Right atrium auricular region (tissue), 2 donors: ENCODE data around the gene HOXD13. TPM values are rescaled to one million over a fixed set of nuclear protein-coding genes. Genes with fewer than 3 reads are reported as not detected.

ENCODE experiments used
- DNase-seq: peaks from one replicate; pipeline ENCODE4 v3.0.0-alpha.2; 2019; ENCODE audit warnings: low spot score
- H3K27ac ChIP-seq, 2 donors: fragments of 200-600 bp; sonication (generic); 1 replicate in 1 of 2; 2 replicates in 1 of 2; pipeline ENCODE4 v1.5.1; 2016 to 2019
- H3K27me3 ChIP-seq, 2 donors: fragments of 200-600 bp; sonication (generic); one replicate each; pipeline versions ENCODE4 v1.5.1 to v1.6.0; 2017 to 2019
- H3K36me3 ChIP-seq: fragments of 200-600 bp; sonication (generic); one replicate; pipeline ENCODE4 v1.5.1; 2016
- H3K4me1 ChIP-seq, 2 donors: fragments of 200-600 bp; sonication (generic); one replicate each; pipeline versions ENCODE4 v1.5.1 to v1.6.0; 2017 to 2019
- H3K4me3 ChIP-seq, 2 donors: fragments of 200-600 bp; sonication (generic); 1 replicate in 1 of 2; 2 replicates in 1 of 2; pipeline ENCODE4 v1.5.1; 2017 to 2019; ENCODE audit warnings: mild to moderate bottlenecking in 1 of 2, moderate library complexity in 1 of 2
- H3K9me3 ChIP-seq, 2 donors: fragments of 200-600 bp; sonication (generic); one replicate each; pipeline ENCODE4 v1.5.1; 2019
- CTCF ChIP-seq, 2 donors: fragments of 200-600 bp; sonication (generic); IDR thresholded peaks; one replicate each; pipeline ENCODE4 v1.5.1; 2019; ENCODE audit warnings: antibody characterized with exemption in 2 of 2
- total RNA-seq, 2 donors: library from RNA; depleted of rRNA; stranded (reverse); fragments of >200 nt; gene quantifications; one replicate each; pipeline ENCODE4 v1.1.0, GENCODE V29; 2016

HOXD13 gene
- total RNA-seq, 2 donors from 2014 or later = not detected

DNA sequence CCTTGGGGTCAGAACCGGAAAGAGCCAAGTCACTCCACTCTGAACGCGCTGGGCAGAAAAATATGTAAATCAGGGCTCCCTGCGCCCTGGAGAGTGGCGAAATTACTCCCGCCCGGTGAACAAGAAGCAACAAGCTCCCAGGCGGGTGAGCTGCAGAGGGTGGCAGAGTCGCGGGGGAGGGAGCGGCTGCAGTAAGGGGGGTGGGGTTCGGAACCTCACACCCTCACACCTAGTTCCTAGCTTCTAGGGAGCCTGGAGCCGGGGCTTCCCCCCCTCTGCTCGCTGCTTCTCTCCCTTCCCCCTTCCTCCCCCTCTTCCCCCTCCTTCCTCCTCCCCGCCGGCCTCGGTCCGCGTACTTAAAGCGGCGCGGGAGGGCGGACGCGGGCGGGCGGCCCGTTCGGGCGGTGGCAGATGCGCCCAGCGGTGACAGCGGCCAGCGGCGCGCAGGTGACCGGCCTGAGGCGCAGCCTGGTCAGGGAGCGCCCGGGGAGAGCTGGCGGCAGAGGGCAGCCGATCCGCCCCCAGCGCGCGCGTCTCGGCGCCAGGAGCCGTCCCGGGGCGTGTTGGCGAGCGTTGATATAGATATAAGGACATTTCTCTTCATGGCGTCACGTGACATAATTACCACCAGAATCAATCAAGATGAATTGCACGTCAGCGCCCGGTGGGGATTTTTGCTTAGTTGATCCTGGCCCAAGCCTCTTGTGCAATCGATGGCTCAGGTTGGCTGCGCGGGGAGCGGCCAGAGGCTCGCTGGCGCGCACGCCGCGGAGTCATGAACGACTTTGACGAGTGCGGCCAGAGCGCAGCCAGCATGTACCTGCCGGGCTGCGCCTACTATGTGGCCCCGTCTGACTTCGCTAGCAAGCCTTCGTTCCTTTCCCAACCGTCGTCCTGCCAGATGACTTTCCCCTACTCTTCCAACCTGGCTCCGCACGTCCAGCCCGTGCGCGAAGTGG lies 14.3 kb downstream of the HOXD13 start, which contains the start of gene HOXD11:
Gene HOXD11, plus strand, starts transcription at position 700 of the 959 bp plus-strand sequence. Its CDS starts 76 bp downstream, at position 776.
- Histone ChIP-seq H3K9me3 (no peaks in the 10 kb centered on the region), H3K27ac (no peak within 1 kb of the TSS), H3K36me3 (no peaks in the 10 kb centered on the region), H3K4me3 (peak within 1 kb of the TSS in 1 of 2 donors; percentile 32), H3K27me3 (peaks cover 66 to 90% of the 10 kb centered on the region in 2 donors), H3K4me1 (peaks cover 0 to 39% of the 10 kb centered on the region in 2 donors)
- no peak for DNase-seq
- TF ChIP-seq CTCF (IDR thresholded peaks at IDR 0.05) = no peak

- DNase-seq = no peak
- Histone ChIP-seq H3K4me1 (peaks cover 0 to 39% of the 10 kb centered on the region in 2 donors), H3K4me3 (no peak overlapping the region), H3K27me3 (peaks cover 73 to 90% of the 10 kb centered on the region in 2 donors), H3K9me3 (no peaks in the 10 kb centered on the region), H3K27ac (no peak overlapping the region), H3K36me3 (no peaks in the 10 kb centered on the region)
- TF ChIP-seq CTCF (IDR thresholded peaks at IDR 0.05) = no peak
Observed at GRCh38 chr2:176107731-176108181, 15.2 kb downstream of the HOXD13 start.

DNA sequence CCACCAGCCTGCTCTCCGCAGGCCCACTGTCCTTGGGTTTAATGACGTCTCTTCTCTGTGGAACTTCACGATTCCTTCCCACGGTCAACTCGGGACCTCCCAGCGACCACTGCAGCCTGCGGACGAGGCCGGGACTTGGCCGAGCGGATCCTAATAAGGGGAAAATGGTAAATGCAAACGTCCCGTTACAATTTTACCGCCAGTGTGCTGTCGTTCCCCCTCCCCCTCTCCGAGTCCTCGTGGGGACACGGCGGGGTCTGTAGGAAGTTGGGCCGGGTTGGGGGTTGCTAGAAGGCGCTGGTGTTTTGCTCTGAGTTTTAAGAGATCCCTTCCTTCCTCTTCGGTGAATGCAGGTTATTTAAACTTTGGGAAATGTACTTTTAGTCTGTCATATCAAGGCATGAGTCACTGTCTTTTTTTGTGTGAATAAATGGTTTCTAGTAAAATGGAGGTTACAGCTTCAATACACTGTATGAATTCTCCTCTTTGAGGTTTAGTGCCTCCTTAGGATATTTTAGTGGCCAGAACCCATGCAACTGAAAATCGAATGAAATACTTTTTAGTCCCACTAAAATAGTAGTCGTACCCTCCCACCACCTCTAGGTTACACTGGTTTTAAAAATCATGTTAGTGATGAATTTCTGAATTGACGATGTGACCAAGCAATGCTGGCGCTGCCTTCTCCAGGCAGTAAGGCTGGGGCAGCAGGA lies 16.8 kb downstream of the HOXD13 start:
- H3K9me3 ChIP-seq = no peaks in the 10 kb centered on the region
- no peaks in the 10 kb centered on the region for H3K36me3 ChIP-seq
- no peak for TF ChIP-seq CTCF (IDR thresholded peaks at IDR 0.05)
- peaks cover 0 to 32% of the 10 kb centered on the region in 2 donors for H3K4me1 ChIP-seq
- no peak overlapping the region for H3K27ac ChIP-seq
- peaks cover 71 to 92% of the 10 kb centered on the region in 2 donors for H3K27me3 ChIP-seq
- no peak for DNase-seq
- no peak overlapping the region for H3K4me3 ChIP-seq

- no peak for TF ChIP-seq CTCF (IDR thresholded peaks at IDR 0.05)
- Histone ChIP-seq H3K9me3 (no peaks in the 10 kb centered on the region), H3K27ac (no peak overlapping the region), H3K4me1 (peaks cover 0 to 26% of the 10 kb centered on the region in 2 donors), H3K27me3 (peaks cover 73 to 92% of the 10 kb centered on the region in 2 donors), H3K4me3 (no peak overlapping the region), H3K36me3 (no peaks in the 10 kb centered on the region)
- no peak for DNase-seq
Observed at GRCh38 chr2:176109946-176110345, 17.4 kb downstream of the HOXD13 start.

DNA sequence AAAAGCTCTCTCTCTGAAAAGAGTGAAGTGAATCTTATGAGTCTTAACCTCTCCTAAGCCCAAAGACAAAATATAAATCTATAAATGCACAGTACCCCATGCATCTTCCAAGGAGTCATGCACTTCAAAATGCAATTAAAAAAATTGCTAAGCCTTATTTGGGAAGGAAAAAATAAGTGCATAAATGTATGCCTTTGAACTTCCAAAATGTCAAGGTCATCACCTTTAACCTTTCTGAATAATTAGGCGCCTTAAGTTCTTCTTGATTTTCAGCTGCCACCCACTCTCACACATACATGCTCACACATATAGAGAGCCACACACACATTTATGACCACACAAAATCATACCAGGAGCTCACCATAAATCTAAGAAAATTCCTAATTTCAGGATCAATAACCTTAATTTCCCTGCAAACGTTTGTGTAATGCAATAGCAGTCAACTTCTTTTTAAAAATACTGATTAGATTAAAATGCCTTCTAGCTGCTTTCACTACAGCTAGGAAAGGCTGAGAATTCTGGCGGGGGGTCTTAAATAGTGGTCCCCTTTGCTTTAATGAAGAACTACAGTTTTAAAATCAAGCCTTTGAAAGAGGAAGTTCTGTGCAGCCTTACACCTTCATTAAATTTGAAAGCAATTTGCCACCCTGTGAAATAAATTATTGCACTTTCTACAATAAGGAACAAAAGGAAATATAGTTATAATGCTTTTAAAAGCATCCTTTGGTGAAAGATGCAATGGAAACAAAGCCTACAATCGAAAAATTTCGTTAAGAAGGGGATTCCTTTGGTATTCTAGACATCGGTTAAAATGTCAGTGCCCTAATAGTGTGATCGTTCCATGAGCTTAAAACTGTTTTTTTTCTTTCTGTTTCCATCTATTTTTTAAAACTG lies 18.1 kb downstream of the HOXD13 start:
- H3K4me1 ChIP-seq = peaks cover 0 to 25% of the 10 kb centered on the region in 2 donors
- no peak overlapping the region for H3K27ac ChIP-seq
- peaks cover 74 to 89% of the 10 kb centered on the region in 2 donors for H3K27me3 ChIP-seq
- TF ChIP-seq CTCF (IDR thresholded peaks at IDR 0.05) = no peak
- H3K4me3 ChIP-seq = no peak overlapping the region
- DNase-seq = no peak
- H3K36me3 ChIP-seq = no peaks in the 10 kb centered on the region
- no peaks in the 10 kb centered on the region for H3K9me3 ChIP-seq
